Progenitor cell of endocrine pancreas (in vitro differentiated cells): ENCODE measurements around the gene UNC80. TPM values are rescaled to one million over a fixed set of nuclear protein-coding genes. Genes with fewer than 3 reads are reported as not detected.

ENCODE experiments used
- DNase-seq: peaks from one replicate; pipeline ENCODE4 v3.0.0; 2021; ENCODE audit warnings: low spot score; ENCODE audit not compliant: unreplicated experiment
- H3K27ac Mint-ChIP-seq: 2 replicates; pipeline ENCODE4 v1.8.0; 2021; ENCODE audit warnings: mild to moderate bottlenecking, moderate library complexity, mixed read lengths
- H3K27me3 Mint-ChIP-seq: 2 replicates; pipeline ENCODE4 v1.8.0; 2021; ENCODE audit warnings: mixed read lengths
- H3K36me3 Mint-ChIP-seq: 2 replicates; pipeline ENCODE4 v1.8.0; 2022; ENCODE audit warnings: mixed read lengths; ENCODE audit not compliant: insufficient read depth
- H3K4me1 Mint-ChIP-seq: 2 replicates; pipeline ENCODE4 v1.8.0; 2021; ENCODE audit warnings: low read depth, mixed read lengths
- H3K4me3 Mint-ChIP-seq: 2 replicates; pipeline ENCODE4 v1.8.0; 2021; ENCODE audit warnings: low read depth, mild to moderate bottlenecking, moderate library complexity, mixed read lengths
- H3K9me3 Mint-ChIP-seq: 2 replicates; pipeline ENCODE4 v1.8.0; 2021; ENCODE audit warnings: low read depth, mixed read lengths
- total RNA-seq: library from RNA; stranded (reverse); gene quantifications from 2 replicates; pipeline ENCODE4 v1.2.1, GENCODE V29; 2021
- TF ChIP-seq, protein P1 (sequence below): fragments of 200-600 bp; sonication (generic); IDR thresholded peaks from one replicate; pipeline ENCODE4 v1.5.0; 2021; ENCODE audit warnings: antibody characterized with exemption, mild to moderate bottlenecking; ENCODE audit not compliant: unreplicated experiment

Gene UNC80
- total RNA-seq, 1 donor from 2014 or later: 3.1 TPM

DNA sequence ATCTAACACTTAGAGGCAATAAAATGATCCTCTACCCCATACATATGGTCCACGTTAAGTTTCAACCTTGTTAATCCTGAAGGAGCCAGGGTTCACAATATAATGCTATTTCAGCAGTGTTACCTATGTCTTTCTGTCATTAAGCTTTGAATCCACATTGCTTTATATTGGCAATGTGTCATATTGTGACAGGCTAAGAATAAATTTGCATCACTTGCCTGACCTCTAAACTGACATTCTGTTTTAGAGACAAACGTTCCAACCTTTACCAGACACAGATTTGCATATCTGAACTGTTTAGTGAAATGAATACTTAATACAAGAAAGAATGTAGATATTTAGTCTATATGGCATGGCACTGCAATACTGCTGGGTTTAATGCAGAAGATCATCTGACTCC lies 98.4 kb downstream of the UNC80 start:
- Mint-ChIP-seq H3K9me3 (peaks cover 8% of the 10 kb centered on the region), H3K4me3 (no peak overlapping the region), H3K27ac (no peak overlapping the region), H3K4me1 (no peaks in the 10 kb centered on the region), H3K27me3 (peaks cover 5% of the 10 kb centered on the region), H3K36me3 (no peaks in the 10 kb centered on the region)
- TF ChIP-seq, protein P1, sequence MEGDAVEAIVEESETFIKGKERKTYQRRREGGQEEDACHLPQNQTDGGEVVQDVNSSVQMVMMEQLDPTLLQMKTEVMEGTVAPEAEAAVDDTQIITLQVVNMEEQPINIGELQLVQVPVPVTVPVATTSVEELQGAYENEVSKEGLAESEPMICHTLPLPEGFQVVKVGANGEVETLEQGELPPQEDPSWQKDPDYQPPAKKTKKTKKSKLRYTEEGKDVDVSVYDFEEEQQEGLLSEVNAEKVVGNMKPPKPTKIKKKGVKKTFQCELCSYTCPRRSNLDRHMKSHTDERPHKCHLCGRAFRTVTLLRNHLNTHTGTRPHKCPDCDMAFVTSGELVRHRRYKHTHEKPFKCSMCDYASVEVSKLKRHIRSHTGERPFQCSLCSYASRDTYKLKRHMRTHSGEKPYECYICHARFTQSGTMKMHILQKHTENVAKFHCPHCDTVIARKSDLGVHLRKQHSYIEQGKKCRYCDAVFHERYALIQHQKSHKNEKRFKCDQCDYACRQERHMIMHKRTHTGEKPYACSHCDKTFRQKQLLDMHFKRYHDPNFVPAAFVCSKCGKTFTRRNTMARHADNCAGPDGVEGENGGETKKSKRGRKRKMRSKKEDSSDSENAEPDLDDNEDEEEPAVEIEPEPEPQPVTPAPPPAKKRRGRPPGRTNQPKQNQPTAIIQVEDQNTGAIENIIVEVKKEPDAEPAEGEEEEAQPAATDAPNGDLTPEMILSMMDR: no peak
- no peak for DNase-seq

DNA sequence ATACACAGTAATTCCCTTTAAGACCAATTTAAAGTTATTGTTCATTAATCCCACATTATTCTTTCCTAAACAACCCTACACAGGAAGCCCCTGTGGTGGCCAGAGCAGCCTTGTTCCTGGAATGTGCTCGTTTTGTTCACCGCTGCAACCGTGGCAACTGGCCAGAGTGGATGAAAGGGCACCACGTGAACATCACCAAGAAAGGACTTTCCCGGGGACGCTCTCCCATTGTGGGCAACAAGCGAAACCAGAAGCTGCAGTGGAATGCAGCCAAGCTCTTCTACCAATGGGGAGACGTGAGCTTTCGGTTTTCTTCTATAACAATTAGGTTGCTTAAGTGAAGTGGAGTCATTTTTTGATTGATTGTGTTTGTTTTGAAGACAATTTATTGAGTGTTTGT lies 101.0 kb downstream of the UNC80 start:
- Mint-ChIP-seq H3K27me3 (no peaks in the 10 kb centered on the region), H3K27ac (no peak overlapping the region), H3K4me1 (no peaks in the 10 kb centered on the region), H3K4me3 (no peak overlapping the region), H3K36me3 (no peaks in the 10 kb centered on the region), H3K9me3 (no peaks in the 10 kb centered on the region)
- no peak for DNase-seq
- TF ChIP-seq, protein P1: no peak

DNA sequence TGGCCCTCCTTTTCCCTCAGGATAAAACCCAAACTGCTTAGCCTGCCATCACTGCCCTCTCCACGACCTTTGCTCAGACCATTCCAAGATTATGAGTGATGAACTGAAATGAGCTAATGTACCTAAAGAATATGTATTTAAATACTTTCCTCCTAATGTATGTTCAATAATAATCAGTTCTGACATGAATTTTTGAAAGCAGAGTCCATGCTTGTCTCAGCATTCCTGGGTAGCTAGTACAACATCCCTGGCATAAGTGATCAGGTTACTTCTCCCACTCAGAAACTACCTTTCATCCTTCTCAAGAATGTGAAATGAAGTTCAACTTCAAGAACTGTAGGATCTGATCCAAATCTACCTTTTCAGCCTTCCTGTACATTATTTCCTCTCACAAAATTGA lies 103.6 kb downstream of the UNC80 start:
- Mint-ChIP-seq H3K27ac (no peak overlapping the region), H3K9me3 (no peaks in the 10 kb centered on the region), H3K4me3 (no peak overlapping the region), H3K27me3 (no peaks in the 10 kb centered on the region), H3K36me3 (no peaks in the 10 kb centered on the region), H3K4me1 (no peaks in the 10 kb centered on the region)
- TF ChIP-seq, protein P1: no peak
- DNase-seq: no peak

DNA sequence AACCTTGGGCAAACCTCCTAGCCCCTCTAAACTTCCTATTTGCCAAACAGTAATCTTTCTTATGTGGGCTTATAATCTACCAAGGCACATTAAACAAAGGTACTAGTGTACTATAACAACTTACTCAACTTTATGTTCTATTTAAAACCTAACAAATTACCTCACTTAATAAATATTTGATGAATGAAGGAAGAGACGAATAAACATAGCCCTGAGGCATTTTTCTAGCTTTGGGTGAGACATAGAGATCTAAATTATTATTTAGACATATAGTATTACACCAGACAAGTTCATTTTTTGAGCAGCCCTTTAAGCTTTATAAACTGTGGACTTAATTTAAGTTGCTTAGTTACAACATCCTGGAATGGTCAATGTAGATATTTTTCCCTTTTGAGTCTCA lies 104.6 kb downstream of the UNC80 start:
- DNase-seq: no peak
- Mint-ChIP-seq H3K27ac (no peak overlapping the region), H3K9me3 (no peaks in the 10 kb centered on the region), H3K36me3 (no peaks in the 10 kb centered on the region), H3K27me3 (no peaks in the 10 kb centered on the region), H3K4me3 (no peak overlapping the region), H3K4me1 (no peaks in the 10 kb centered on the region)
- TF ChIP-seq, protein P1: no peak

DNA sequence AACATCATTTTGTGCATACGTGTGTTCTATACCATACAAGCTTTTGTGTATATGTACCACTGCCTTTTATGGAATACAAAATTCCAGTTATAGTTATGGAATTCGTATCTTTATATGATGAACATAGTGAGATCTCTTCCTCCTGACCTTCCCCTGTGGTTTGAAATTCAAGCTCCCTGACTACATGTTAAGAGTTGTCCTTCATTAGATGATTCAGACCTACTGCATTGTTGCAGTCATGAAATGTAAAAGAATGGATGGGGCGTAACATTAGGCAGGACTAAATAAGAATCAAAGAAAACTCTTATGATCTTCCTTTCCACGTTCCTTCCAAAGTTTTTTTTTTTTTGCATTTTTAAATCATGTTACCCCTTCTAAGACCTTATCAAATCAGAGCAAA lies 107.1 kb downstream of the UNC80 start:
- DNase-seq: no peak
- no peaks in the 10 kb centered on the region for H3K9me3 Mint-ChIP-seq
- H3K4me3 Mint-ChIP-seq: no peak overlapping the region
- H3K36me3 Mint-ChIP-seq: no peaks in the 10 kb centered on the region
- no peak overlapping the region for H3K27ac Mint-ChIP-seq
- TF ChIP-seq, protein P1: no peak
- H3K27me3 Mint-ChIP-seq: no peaks in the 10 kb centered on the region
- no peaks in the 10 kb centered on the region for H3K4me1 Mint-ChIP-seq
